Hematopoietic multipotent progenitor cell treated with erythropoietin and hydrocortisone succinate and interleukin-3 and kit ligand, for 4 days (in vitro differentiated cells): Measurements from ENCODE around the gene FAM227B.
"Not testable (repeated sequence)": the region's sequence is repeated elsewhere in the genome, so short reads cannot be mapped to it uniquely, and the experiment has no call there.

Experiments used
- DNase-seq: peaks from one replicate; pipeline ENCODE4 v3.0.0-alpha.2; 2015

Gene FAM227B

DNA sequence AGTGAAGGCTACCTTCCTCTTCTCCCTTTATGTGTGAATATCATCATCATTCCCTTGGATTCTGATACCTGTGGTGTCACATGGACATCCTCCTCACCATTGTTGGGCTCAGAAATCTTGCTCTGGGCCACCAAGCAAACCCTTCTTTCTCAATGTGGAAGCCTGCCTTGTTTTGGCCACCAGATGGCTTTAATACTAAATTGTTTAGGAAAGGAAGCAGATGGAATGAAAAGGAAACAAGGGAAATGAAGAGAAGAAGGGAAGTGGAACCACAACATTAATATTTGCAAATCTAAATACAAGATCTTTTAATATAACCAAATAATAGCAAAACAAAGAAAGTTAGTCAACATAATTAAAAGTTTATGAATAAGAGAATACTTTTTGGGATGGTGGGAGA, 14.0 kb downstream of the FAM227B start:
- DNase-seq, result no peak

- DNase-seq, result no peak
Measured at GRCh38 chr15:49605588-49605987, 15.0 kb downstream of the FAM227B start.

GRCh38 chr15:49604625-49605409, 15.8 kb downstream of the FAM227B start:
- no peak for DNase-seq

- DNase-seq, result not testable (repeated sequence)
Measured at GRCh38 chr15:49592829-49593316, 27.7 kb downstream of the FAM227B start.

DNA sequence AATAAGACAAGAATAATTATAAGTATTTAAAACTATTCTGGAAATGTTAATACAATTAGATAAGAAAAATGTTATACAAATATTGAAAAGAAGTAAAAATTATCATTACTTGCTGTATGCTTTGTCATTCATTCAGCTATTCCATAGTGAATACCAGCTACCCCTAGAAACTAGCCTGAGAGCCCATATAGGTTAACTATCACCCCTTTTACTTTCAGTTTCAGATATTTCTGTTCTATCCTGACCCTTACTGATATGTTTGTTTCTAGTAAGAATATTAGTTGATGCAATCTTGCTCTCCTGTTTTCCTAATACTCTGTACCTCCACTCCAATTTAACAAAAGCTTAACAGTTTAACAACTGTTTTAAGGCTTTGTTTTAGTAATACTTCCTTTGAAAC, 31.6 kb downstream of the FAM227B start:
- no peak for DNase-seq

DNA sequence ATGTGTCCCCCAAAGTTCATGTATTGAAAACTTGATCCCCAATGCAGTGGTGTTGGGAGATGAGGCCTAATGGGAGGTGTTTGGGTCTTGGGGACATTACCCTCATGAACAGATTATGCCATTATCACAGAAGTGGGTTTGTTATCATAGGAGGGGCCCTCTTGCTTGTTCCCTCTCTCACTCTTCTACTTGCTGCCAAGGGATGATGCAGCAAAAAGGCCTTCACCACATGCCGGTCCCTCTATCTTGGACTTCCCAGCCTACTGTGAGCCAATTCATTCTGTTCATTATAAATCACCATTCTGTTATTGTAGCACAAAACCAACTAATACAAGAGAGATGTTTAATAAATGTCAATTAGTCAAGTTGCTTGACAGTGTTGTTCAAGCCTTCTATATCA, 47.2 kb downstream of the FAM227B start:
- peak; percentile 74 for DNase-seq

DNA sequence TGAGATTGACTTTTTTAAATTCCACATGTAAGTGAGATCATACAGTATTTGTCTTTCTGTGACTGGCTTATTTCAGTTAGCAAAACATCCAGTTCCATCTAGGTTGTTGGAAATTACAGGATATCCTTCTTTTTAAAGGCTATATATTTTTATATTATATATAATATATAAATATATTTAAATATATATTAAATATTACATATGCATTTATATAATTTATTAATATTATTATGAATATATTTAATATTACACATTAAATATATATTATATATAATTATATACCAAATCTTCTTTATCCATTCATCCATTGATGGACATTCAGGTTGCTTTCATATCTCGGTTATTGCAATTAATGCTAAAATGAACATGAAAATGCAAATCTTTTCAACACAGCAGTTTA, 49.9 kb downstream of the FAM227B start:
- DNase-seq, result no peak

DNA sequence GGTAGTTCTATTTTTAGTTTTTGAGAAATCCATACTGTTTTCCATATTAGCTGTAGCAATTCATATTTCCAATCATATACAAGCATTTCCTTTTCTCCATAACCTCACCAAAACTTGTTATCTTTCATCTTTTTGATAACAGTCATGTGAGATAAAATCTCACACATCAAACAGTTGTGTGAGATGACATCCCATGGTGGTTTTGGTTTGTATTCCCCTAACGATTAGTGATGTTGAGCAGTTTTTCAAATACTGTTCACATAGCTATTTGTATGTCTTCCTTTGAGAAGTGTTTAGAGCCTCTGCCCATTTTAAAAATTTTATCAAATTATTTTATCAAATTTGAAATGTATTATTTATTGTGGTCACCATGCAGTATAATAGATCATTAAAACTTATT, 50.4 kb downstream of the FAM227B start:
- DNase-seq, result peak; percentile 17

DNA sequence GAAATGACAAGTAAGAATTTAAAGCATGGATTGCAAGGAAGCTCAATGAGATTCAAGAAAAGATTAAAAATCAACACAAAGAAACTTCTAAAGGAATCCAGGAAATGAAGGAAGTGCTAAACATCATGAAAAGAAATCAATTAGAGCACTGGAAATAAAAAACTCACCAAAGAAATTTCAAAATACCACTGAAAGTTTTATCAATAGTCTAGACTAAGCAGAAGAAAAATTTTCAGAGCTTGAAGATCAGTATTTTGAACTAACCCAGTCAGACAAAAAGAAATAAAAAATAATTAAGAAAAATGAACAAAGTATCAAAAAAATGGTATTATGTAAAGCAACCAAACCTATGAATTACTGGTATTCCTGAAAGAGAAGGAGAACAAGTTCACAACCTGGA, 60.6 kb downstream of the FAM227B start:
- DNase-seq, result no peak

DNA sequence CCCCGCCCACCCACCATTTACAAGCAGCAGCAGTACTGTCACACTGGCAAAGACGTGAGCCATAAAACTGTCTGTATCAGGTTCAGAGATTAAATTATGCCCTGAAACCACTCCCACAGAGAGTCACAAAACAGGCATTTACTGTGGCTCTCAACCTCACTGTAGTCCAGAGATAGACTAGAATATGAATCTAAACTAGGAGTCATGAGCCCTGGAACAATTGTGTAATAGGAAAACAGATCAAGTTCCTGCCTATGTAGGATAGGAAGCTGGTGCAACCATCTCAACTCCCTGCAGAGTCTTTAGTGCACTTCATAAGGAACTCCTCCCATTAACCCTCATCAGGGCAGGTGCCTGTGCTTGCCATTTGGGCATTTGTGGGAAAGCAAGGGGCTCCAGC, 61.7 kb downstream of the FAM227B start:
- peak; percentile 5 for DNase-seq

- no peak for DNase-seq
Measured at GRCh38 chr15:49556437-49556836, 64.2 kb downstream of the FAM227B start.

- DNase-seq, result not testable (repeated sequence)
Measured at GRCh38 chr15:49550342-49550741, 70.3 kb downstream of the FAM227B start.

- DNase-seq, result no peak
Measured at GRCh38 chr15:49538520-49538919, 82.1 kb downstream of the FAM227B start.

DNA sequence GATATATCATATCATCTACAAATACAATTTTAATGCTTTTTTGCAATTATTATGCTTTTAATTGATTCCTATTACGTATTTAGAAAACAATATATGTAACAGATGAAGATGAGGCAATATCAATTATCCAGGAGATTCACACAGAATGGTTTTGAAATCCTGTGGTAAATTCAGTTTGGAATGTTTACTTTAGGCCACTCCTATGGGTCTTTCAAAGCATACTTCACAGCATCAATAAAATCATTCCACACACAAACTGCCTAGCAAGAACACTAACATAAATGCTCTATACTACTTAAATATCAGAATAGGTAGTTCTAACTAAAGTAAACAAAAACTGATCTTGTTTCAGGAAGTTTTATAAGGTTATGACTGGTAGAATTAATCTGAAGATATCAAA, 90.5 kb downstream of the FAM227B start:
- no peak for DNase-seq

- DNase-seq, result no peak
Measured at GRCh38 chr15:49528289-49528688, 92.3 kb downstream of the FAM227B start.

GRCh38 chr15:49521802-49522201, 98.8 kb downstream of the FAM227B start:
- peak; percentile 45 for DNase-seq

DNA sequence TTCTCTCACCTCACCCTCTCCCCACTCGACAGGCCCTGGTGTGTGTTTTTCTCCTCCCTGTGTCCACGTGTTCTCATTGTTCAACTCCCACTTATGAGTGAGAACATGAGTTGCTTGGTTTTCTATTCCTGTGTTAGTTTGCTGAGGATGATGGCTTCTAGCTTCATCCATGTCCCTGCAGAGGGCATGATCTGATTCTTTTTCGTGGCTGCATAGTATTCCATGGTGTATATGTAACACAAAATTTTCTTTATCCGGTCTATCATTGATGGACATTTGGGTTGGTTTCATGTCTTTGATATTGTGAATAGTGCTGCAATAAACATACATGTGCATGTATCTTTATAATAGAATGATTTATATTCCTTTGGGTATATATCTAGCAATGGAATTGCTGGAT, 107.9 kb downstream of the FAM227B start:
- not testable (repeated sequence) for DNase-seq

GRCh38 chr15:49507261-49507660, 113.4 kb downstream of the FAM227B start:
- DNase-seq, result no peak

- no peak for DNase-seq
Measured at GRCh38 chr15:49506341-49506740, 114.3 kb downstream of the FAM227B start.

DNA sequence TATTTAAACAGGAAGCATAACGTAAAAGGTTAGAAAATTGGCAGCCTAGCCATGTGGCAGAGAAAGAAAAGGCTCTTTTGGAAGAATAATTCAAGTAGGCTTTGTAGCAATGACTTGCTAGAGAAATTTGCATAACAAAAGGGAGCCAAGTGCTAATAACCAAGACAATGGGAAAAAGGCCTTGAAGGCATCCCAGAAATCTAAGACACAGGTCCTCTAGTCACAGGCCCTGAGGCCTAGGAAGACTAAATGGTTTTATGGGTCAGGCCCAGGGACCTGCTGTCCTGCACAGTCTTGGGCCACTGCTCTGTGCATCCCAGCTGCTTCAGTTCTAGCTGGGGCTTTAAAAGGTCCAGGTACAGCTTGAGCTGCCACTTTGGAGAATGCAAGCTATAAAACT, 119.0 kb downstream of the FAM227B start:
- no peak for DNase-seq

DNA sequence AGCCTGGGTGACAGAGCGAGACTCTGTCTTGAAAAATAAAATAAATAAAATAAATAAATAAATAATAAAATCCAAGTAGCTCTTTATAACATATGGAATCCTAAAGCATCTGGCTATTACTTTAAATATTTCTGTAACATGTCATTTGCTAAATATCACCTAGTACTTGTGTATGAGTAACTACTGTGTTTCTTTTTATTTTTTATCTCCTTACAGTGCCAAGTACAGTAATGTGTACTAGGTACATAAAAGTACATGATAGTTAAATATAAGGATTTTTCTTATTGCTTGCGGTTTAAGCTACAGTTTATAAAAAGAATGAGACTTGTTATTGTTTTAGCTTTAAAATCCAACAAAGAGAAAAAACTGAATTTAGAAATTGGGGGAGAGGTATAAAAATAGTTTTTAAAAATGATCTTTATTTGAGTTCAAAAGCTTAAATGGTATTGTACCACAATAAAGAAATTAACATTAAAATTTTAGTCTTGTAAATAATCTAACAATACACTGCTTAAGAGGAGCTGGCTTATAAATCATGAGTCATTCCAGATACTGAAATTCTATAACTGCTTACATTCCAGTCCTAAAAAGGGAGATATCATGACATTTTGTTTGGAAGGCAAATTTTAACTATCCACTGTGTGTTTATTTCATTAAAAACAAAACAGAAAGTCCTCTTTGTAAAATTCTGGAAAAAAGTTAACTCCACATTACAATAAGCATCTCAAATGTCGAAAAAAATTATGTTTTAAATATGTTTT, 124.4 kb downstream of the FAM227B start:
- DNase-seq, result no peak

- DNase-seq, result no peak
Measured at GRCh38 chr15:49494842-49495241, 125.8 kb downstream of the FAM227B start.

GRCh38 chr15:49492830-49493229, 127.8 kb downstream of the FAM227B start:
- peak; percentile 18 for DNase-seq

DNA sequence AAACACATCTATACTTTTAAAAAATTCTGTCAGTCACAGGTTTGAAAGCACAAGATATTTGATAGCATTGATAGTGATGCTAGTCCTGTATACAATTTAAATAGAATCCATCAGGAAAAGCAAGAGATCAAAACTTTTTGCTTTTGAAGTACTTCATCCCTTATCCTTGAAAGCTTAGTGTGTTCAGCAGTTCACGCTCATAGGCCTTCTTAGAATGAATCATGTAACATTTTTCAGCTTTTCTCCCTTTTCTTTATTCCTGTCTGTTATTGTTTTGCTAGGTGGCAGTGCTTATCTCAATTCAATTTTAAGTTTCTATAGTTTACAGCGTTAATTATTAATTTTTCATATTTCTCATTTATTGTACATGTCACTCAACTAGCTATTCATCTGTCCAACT, 128.5 kb downstream of the FAM227B start:
- DNase-seq, result no peak
